SU-DHL-6 (cell line): ENCODE results near the gene FHOD3.

Experiments
- CTCF ChIP-seq: fragments of 200-600 bp; sonication (generic); IDR thresholded peaks from one replicate; pipeline ENCODE4 v1.5.1; 2017; ENCODE audit warnings: antibody characterized with exemption, mild to moderate bottlenecking, low read length, moderate library complexity; ENCODE audit not compliant: insufficient read depth, poor library complexity, severe bottlenecking
- EZH2phosphoT487 ChIP-seq: fragments of 200-600 bp; sonication (generic), shearing (Covaris generic); conservative IDR thresholded peaks from 2 replicates; pipeline ENCODE4 v1.6.1; 2018; ENCODE audit warnings: mild to moderate bottlenecking, antibody characterized with exemption, low read length, moderate library complexity, mixed read lengths

- TF ChIP-seq CTCF: no peak
- TF ChIP-seq EZH2phosphoT487: no peak
Observed at GRCh38 chr18:36729197-36729596, 431.7 kb downstream of the FHOD3 start.
